Measurements from ENCODE around the gene TIMP2.
"Not testable (repeated sequence)": the region's sequence is repeated elsewhere in the genome, so short reads cannot be mapped to it uniquely, and the experiment has no call there.

TIMP2 gene

DNA sequence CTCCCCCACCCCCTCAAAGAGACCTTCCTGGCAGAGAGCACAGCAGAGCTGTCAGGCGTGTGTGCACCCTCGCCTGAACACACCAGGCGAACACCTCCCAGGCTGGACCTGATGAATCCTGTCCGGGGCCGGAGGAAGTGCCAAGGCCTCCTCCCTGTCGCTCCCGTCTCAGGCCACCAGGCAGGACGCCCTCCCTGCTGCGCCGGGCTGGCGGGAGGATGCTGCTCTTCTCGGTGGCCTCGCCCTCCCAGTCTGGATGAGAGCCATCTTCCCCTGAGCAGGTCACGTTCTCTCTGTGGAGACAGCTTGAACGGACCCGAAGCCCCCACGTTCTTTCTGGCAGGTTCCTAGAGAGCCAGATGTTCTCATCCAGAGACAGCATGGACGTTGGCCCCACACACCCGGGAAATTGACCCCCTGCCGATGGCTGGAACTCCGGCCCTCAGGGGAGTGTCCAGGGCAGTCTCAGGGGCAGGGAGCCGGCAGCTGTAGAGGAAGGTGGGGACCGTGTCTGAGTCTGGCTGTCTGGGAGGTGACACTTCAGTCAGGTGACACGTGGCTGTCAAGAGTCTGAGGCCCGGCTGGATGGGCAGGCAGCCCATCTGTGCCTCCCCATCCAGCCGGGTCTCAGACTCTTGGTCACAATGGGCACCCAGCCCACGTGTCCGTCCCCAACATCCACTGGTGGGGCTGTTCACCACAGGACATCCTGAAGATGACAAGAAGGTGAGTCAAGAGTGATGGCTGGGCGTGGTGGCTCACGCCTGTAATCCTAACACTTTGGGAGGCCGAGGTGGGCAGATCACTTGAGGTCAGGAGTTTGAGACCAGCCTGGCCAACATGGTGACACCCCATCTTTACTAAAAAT, 5.0 kb upstream of the TIMP2 start:
- DNase-seq (ENCODE audit: low read depth), result no peak

GRCh38 chr17:78925662-78926555, 722 bp upstream of the TIMP2 start:
- DNase-seq (ENCODE audit: low read depth), result no peak

GRCh38 chr17:78924481-78925151, 571 bp downstream of the TIMP2 start:
- no peak for DNase-seq (ENCODE audit: low read depth)

- DNase-seq (ENCODE audit: low read depth), result peak; percentile 8
Observed at GRCh38 chr17:78923660-78924453, 1.3 kb downstream of the TIMP2 start.

DNA sequence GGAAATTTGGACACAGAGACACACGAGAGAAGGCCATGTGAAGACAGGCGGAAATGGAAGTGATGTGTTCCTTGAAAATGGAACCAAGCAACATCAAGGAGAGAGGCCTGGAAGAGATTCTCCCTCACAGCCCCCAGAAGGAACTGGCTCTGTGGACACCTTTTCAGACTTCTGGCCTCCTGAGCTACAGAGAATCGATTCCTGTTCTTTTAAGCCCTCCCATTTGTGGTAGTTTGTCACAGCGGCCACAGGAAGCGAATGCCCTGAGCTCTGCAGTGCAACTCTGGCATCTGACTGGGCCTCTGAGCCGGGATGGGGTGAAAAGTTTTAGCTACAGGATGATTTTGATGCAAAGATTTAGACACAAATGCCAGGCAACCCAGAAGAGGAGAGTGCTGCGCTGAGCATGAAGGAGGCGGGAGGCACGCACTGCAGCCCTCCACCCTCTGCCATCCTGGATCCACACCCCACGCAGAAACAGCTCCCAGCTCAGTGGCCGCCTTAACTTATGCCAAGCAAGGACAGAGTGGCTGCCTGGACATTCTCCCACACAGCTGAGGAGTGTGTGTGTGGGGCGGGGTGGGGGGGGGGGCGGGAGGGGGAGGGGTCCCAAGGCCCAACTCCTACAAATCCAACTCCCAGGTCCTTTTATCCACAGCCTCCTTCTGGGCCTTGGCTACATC, 2.2 kb downstream of the TIMP2 start:
- no peak for DNase-seq (ENCODE audit: low read depth)

- DNase-seq (ENCODE audit: low read depth), result no peak
Observed at GRCh38 chr17:78921437-78921971, 3.7 kb downstream of the TIMP2 start.

DNA sequence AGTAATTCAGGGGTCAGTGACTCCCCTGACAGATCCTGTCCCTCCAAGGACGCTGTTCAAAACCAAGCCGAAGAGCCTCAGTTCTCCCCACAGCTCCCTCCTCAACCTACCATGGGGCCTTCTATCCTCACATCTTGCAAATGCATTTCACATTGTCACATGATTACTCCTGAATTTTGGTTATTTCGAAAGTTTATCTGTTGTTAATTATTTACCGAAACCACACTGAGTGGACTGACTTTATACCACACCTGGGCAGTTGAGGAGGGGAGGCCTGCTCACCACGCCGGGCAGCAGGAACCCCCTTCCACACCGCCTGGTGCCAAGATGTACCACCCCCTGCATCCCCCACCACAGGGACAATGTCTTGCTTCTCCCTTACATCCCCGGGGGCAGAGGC, 4.7 kb downstream of the TIMP2 start:
- DNase-seq (ENCODE audit: low read depth), result no peak

GRCh38 chr17:78919861-78920450, 5.2 kb downstream of the TIMP2 start:
- DNase-seq (ENCODE audit: low read depth), result no peak

DNA sequence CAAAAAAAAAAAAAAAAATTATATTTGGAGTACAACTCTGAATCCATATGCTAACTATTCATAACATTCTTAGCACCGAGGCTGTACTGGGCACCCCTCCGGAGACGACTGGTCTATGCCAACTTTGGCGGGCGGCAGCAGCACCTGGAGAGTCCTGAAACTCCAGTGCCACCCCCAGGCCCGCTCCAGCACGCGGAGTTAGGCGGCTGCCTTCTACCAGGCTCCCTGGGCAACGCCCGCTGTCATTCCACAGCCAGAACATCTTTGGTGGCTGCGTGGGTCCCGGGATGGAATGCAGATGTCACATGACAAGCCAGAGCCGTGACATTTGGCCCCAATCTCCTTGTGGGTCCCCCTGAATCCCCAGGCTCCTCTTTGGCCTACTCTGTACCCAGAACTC, 6.2 kb downstream of the TIMP2 start:
- no peak for DNase-seq (ENCODE audit: low read depth)

GRCh38 chr17:78917451-78918275, 7.5 kb downstream of the TIMP2 start:
- no peak for DNase-seq (ENCODE audit: low read depth)

- DNase-seq (ENCODE audit: low read depth), result no peak
Observed at GRCh38 chr17:78915872-78916632, 9.1 kb downstream of the TIMP2 start.

GRCh38 chr17:78913115-78913514, 12.1 kb downstream of the TIMP2 start:
- DNase-seq (ENCODE audit: low read depth), result no peak

GRCh38 chr17:78912082-78912481, 13.1 kb downstream of the TIMP2 start:
- DNase-seq (ENCODE audit: low read depth), result no peak

- not testable (repeated sequence) for DNase-seq (ENCODE audit: low read depth)
Observed at GRCh38 chr17:78911543-78911942, 13.6 kb downstream of the TIMP2 start.

GRCh38 chr17:78910497-78911284, 14.5 kb downstream of the TIMP2 start:
- no peak for DNase-seq (ENCODE audit: low read depth)

- no peak for DNase-seq (ENCODE audit: low read depth)
Observed at GRCh38 chr17:78908426-78908825, 16.8 kb downstream of the TIMP2 start.

DNA sequence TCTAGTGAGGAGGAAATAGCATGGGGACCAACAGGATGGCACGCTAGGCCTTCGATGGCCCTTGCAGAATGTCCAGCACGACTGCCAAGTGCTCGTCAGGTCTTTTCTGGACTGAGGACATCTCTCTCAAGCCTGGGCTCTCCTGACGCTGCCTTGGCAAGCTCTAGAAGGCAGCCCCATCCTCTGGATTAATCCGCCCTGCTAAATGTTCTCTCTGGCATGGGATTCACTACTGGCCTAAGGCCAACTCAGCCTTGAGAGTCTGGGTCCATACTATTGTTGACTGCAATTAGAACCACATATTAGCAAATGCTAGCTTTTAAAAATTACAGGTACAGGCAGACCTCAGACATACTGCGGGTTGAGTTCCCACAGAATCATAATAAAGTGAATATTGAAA, 19.6 kb downstream of the TIMP2 start:
- DNase-seq (ENCODE audit: low read depth), result no peak

GRCh38 chr17:78905116-78905515, 20.1 kb downstream of the TIMP2 start:
- no peak for DNase-seq (ENCODE audit: low read depth)
